Measurements from ENCODE around the gene TPGS1.

TPGS1 gene

GRCh38 chr19:513368-514165 lies 6.3 kb downstream of the TPGS1 start:
- TF ChIP-seq EGR1 (IDR thresholded peaks at IDR 0.05) (no peak), EP300 (IDR thresholded peaks at IDR 0.05; ENCODE audit: borderline replicate concordance) (no peak), CEBPB (IDR thresholded peaks at IDR 0.05) (no peak), NFIC (IDR thresholded peaks at IDR 0.05) (no peak)

- no peak for TF ChIP-seq TAF1 (IDR thresholded peaks at IDR 0.05; ENCODE audit: low read depth)
- TF ChIP-seq YY1 (IDR thresholded peaks at IDR 0.05; ENCODE audit: low read depth) = no peak
- TF ChIP-seq ZBTB7A (IDR thresholded peaks at IDR 0.05; ENCODE audit: low read depth) = no peak
These were observed 6.9 kb downstream of the TPGS1 start for GRCh38 chr19:514166-514663.

- no peak for TF ChIP-seq RAD21 (IDR thresholded peaks at IDR 0.05; ENCODE audit: low read depth)
- no peak for TF ChIP-seq MAX (IDR thresholded peaks at IDR 0.05)
- TF ChIP-seq TEAD4 (IDR thresholded peaks at IDR 0.05) = no peak
- no peak for TF ChIP-seq REST (IDR thresholded peaks at IDR 0.05; ENCODE audit: low read depth)
These were observed 10.7 kb downstream of the TPGS1 start for GRCh38 chr19:517721-518597.

GRCh38 chr19:518598-519231 lies 11.4 kb downstream of the TPGS1 start:
- no peak for TF ChIP-seq TAF1 (IDR thresholded peaks at IDR 0.05; ENCODE audit: low read depth)

- TF ChIP-seq TAF1 (IDR thresholded peaks at IDR 0.05; ENCODE audit: low read depth) (no peak), NFIC (IDR thresholded peaks at IDR 0.05) (no peak), FOXM1 (IDR thresholded peaks at IDR 0.05; ENCODE audit: borderline replicate concordance, low read depth) (no peak), YY1 (IDR thresholded peaks at IDR 0.05; ENCODE audit: low read depth) (no peak), EGR1 (IDR thresholded peaks at IDR 0.05) (no peak), USF1 (IDR thresholded peaks at IDR 0.05) (no peak), MAX (IDR thresholded peaks at IDR 0.05) (no peak), REST (IDR thresholded peaks at IDR 0.05; ENCODE audit: low read depth) (no peak), ZBTB7A (IDR thresholded peaks at IDR 0.05; ENCODE audit: low read depth) (no peak), CEBPB (IDR thresholded peaks at IDR 0.05) (no peak), RAD21 (IDR thresholded peaks at IDR 0.05; ENCODE audit: low read depth) (no peak), CREB1 (IDR thresholded peaks at IDR 0.05; ENCODE audit: low read depth) (no peak), EP300 (IDR thresholded peaks at IDR 0.05; ENCODE audit: borderline replicate concordance) (no peak), TCF12 (IDR thresholded peaks at IDR 0.05; ENCODE audit: low read depth) (no peak), TEAD4 (IDR thresholded peaks at IDR 0.05) (no peak)
These were observed 12.2 kb downstream of the TPGS1 start for GRCh38 chr19:519449-519865.

GRCh38 chr19:522726-523125 lies 15.4 kb downstream of the TPGS1 start:
- no peak for TF ChIP-seq TEAD4 (IDR thresholded peaks at IDR 0.05)
- TF ChIP-seq FOXM1 (IDR thresholded peaks at IDR 0.05; ENCODE audit: borderline replicate concordance, low read depth) = no peak
- no peak for TF ChIP-seq USF1 (IDR thresholded peaks at IDR 0.05)
- TF ChIP-seq EP300 (IDR thresholded peaks at IDR 0.05; ENCODE audit: borderline replicate concordance) = no peak
- no peak for TF ChIP-seq NFIC (IDR thresholded peaks at IDR 0.05)
- TF ChIP-seq CEBPB (IDR thresholded peaks at IDR 0.05) = no peak
- TF ChIP-seq YY1 (IDR thresholded peaks at IDR 0.05; ENCODE audit: low read depth) = no peak
- no peak for TF ChIP-seq ZBTB7A (IDR thresholded peaks at IDR 0.05; ENCODE audit: low read depth)
- no peak for TF ChIP-seq REST (IDR thresholded peaks at IDR 0.05; ENCODE audit: low read depth)
- no peak for TF ChIP-seq TCF12 (IDR thresholded peaks at IDR 0.05; ENCODE audit: low read depth)
- TF ChIP-seq MAX (IDR thresholded peaks at IDR 0.05) = no peak
- TF ChIP-seq RAD21 (IDR thresholded peaks at IDR 0.05; ENCODE audit: low read depth) = no peak
- TF ChIP-seq TAF1 (IDR thresholded peaks at IDR 0.05; ENCODE audit: low read depth) = no peak
- no peak for TF ChIP-seq EGR1 (IDR thresholded peaks at IDR 0.05)
- no peak for TF ChIP-seq CREB1 (IDR thresholded peaks at IDR 0.05; ENCODE audit: low read depth)
